Activated CD8-positive, alpha-beta T cell treated with anti-CD3 and anti-CD28 coated beads, Interleukin-2, amount 10 ng/mL, durations not matched to agents 7 days and 5 days (primary cell): Measurements from ENCODE around the gene FCRLB. TPM values are rescaled to one million over a fixed set of nuclear protein-coding genes. Genes with fewer than 3 reads are reported as not detected.

ENCODE experiments used
- ATAC-seq: fragments of 150-1000 bp; cut with Tn5 transposase; one replicate; pipeline ENCODE4 v1.10.0; 2021; ENCODE audit warnings: moderate library complexity
- CTCF ChIA-PET: fragments of 350-600 bp; sonication (Branson Sonifier 250); formaldehyde crosslinking; loops from one replicate; lab custom pipeline; 2021; ENCODE audit warnings: antibody characterized with exemption; lab: Charles Lee
- POLR2A ChIA-PET: fragments of 350-600 bp; sonication (Branson Sonifier 250); formaldehyde crosslinking; loops from one replicate; lab custom pipeline; 2021; ENCODE audit warnings: antibody characterized with exemption; lab: Charles Lee
- DNase-seq: peaks from one replicate; pipeline ENCODE4 v3.0.0-alpha.2; 2020
- H3K27ac Mint-ChIP-seq: one replicate; pipeline ENCODE4 v1.8.0; 2021; ENCODE audit warnings: mild to moderate bottlenecking, mixed read lengths
- H3K27me3 Mint-ChIP-seq: one replicate; pipeline ENCODE4 v1.8.0; 2021; ENCODE audit warnings: low read depth, mixed read lengths
- H3K36me3 Mint-ChIP-seq: one replicate; pipeline ENCODE4 v1.8.0; 2021; ENCODE audit warnings: low read depth, mixed read lengths
- H3K4me1 Mint-ChIP-seq: one replicate; pipeline ENCODE4 v1.8.0; 2021; ENCODE audit warnings: low read depth, mixed read lengths
- H3K4me3 Mint-ChIP-seq: one replicate; pipeline ENCODE4 v1.8.0; 2021; ENCODE audit warnings: mild to moderate bottlenecking, mixed read lengths
- H3K9me3 Mint-ChIP-seq: one replicate; pipeline ENCODE4 v1.8.0; 2022; ENCODE audit warnings: mixed read lengths; ENCODE audit not compliant: insufficient read depth
- total RNA-seq, 2 experiments: library from RNA; stranded (reverse); gene quantifications; one replicate each; pipeline ENCODE4 v1.2.3, GENCODE V29; 2021

The FCRLB gene
- total RNA-seq, 2 experiments from 2014 or later: 0.97 TPM

- DNase-seq: no peak
- H3K4me3 Mint-ChIP-seq: no peak overlapping the region
- no peaks in the 10 kb centered on the region for H3K9me3 Mint-ChIP-seq
- H3K27me3 Mint-ChIP-seq: no peaks in the 10 kb centered on the region
- ChIA-PET CTCF (no interaction called here), POLR2A (no interaction called here)
- ATAC-seq: no peak
- no peak overlapping the region for H3K27ac Mint-ChIP-seq
- H3K36me3 Mint-ChIP-seq: peaks cover 4% of the 10 kb centered on the region
- peaks cover 14% of the 10 kb centered on the region for H3K4me1 Mint-ChIP-seq
These were observed 52.4 kb downstream of the FCRLB start for GRCh38 chr1:161773791-161774190.

GRCh38 chr1:161777261-161777660, 55.9 kb downstream of the FCRLB start:
- CTCF ChIA-PET: interaction anchor here (1.3 to 1.7 kb wide), 2 partner anchors 10 to 16 kb away, joined by 4 to 15 read pairs; no protein-coding TSS in a partner anchor
- no peaks in the 10 kb centered on the region for H3K9me3 Mint-ChIP-seq
- DNase-seq: no peak
- no peak for ATAC-seq
- no peak overlapping the region for H3K4me3 Mint-ChIP-seq
- H3K27me3 Mint-ChIP-seq: no peaks in the 10 kb centered on the region
- POLR2A ChIA-PET: no interaction called here
- peaks cover 10% of the 10 kb centered on the region for H3K36me3 Mint-ChIP-seq
- H3K4me1 Mint-ChIP-seq: peaks cover 8% of the 10 kb centered on the region
- H3K27ac Mint-ChIP-seq: no peak overlapping the region

Other genes with a start within 250 kb of the FCRLB start
- under 1 TPM in 1 of 2 experiments, not detected in 1; 0.21 TPM for gene FCGR2A, start 216.1 kb upstream of the FCRLB start, total RNA-seq
- 1 to 10 TPM in 1 of 2 experiments, under 1 TPM in 1; 0.94 to 1.1 TPM for gene HSPA6, start 197.0 kb upstream of the FCRLB start, total RNA-seq
- under 1 TPM; 0.50 to 0.52 TPM for gene FCGR3A, start 171.7 kb upstream of the FCRLB start, total RNA-seq
- not detected for gene FCGR3B, start 90.4 kb upstream of the FCRLB start, total RNA-seq
- gene FCGR2B, start 58.4 kb upstream of the FCRLB start, total RNA-seq: not detected
- not detected for gene FCRLA, start 14.3 kb upstream of the FCRLB start, total RNA-seq
- 10 to 100 TPM; 24.1 to 27.6 TPM for gene DUSP12, start 28.2 kb downstream of the FCRLB start, total RNA-seq
- gene ATF6, start 44.8 kb downstream of the FCRLB start, total RNA-seq: 10 to 100 TPM; 15.2 to 17.1 TPM